H9 (cell line): ENCODE data around the gene ZNF606. TPM values are rescaled to one million over a fixed set of nuclear protein-coding genes. Genes with fewer than 3 reads are reported as not detected.

Experiments used
- DNase-seq: peaks from one replicate; pipeline ENCODE4 v3.0.0-alpha.2; 2017
- H2AFZ ChIP-seq: one replicate; pipeline ENCODE4 v1.6.1; 2013; ENCODE audit warnings: mild to moderate bottlenecking, low read length, control low read depth, moderate library complexity
- H2AK5ac ChIP-seq: 2 replicates; pipeline ENCODE4 v1.6.1; 2013; ENCODE audit warnings: low read length, control low read depth, mixed read lengths; ENCODE audit not compliant: insufficient read length
- H2BK120ac ChIP-seq: one replicate; pipeline ENCODE4 v1.6.1; 2013; ENCODE audit warnings: low read depth, mild to moderate bottlenecking, low read length, control low read depth, inconsistent platforms; ENCODE audit not compliant: poor library complexity, severe bottlenecking
- H2BK12ac ChIP-seq: 2 replicates; pipeline ENCODE4 v1.6.1; 2013; ENCODE audit warnings: low read length, control low read depth, mixed read lengths, low read depth; ENCODE audit not compliant: insufficient read length
- H2BK15ac ChIP-seq: 2 replicates; pipeline ENCODE4 v1.6.1; 2013; ENCODE audit warnings: low read depth, low read length, control low read depth
- H2BK20ac ChIP-seq: one replicate; pipeline ENCODE4 v1.6.1; 2013; ENCODE audit warnings: low read depth, mild to moderate bottlenecking, low read length, control low read depth, inconsistent platforms; ENCODE audit not compliant: poor library complexity, severe bottlenecking
- H2BK5ac ChIP-seq: 2 replicates; pipeline ENCODE4 v1.6.1; 2013; ENCODE audit warnings: low read length, control low read depth, mixed read lengths; ENCODE audit not compliant: insufficient read length
- H3K14ac ChIP-seq: 2 replicates; pipeline ENCODE4 v1.6.1; 2013; ENCODE audit warnings: low read length, control low read depth; ENCODE audit not compliant: insufficient read depth
- H3K18ac ChIP-seq: 2 replicates; pipeline ENCODE4 v1.6.1; 2013; ENCODE audit warnings: low read depth, mild to moderate bottlenecking, mixed read lengths, low read length, control low read depth; ENCODE audit not compliant: insufficient read length
- H3K23ac ChIP-seq: 2 replicates; pipeline ENCODE4 v1.6.1; 2013; ENCODE audit warnings: low read length, control low read depth, mixed read lengths, low read depth; ENCODE audit not compliant: insufficient read length
- H3K23me2 ChIP-seq: 2 replicates; pipeline ENCODE4 v1.6.1; 2013; ENCODE audit warnings: low read depth, mild to moderate bottlenecking, mixed read lengths, low read length, control low read depth; ENCODE audit not compliant: insufficient read length, poor library complexity, severe bottlenecking
- H3K27ac ChIP-seq: 2 replicates; pipeline ENCODE4 v1.5.1; 2013; ENCODE audit warnings: low read length, control low read depth, mixed read lengths, low read depth; ENCODE audit not compliant: insufficient read length
- H3K27me3 ChIP-seq: 2 replicates; pipeline ENCODE4 v1.6.1; 2013; ENCODE audit warnings: low read length, control low read depth, inconsistent platforms; ENCODE audit not compliant: insufficient read depth
- H3K4ac ChIP-seq: 2 replicates; pipeline ENCODE4 v1.6.1; 2013; ENCODE audit warnings: low read depth, mild to moderate bottlenecking, control low read depth, inconsistent platforms, low read length, moderate library complexity
- H3K4me1 ChIP-seq: 2 replicates; pipeline ENCODE4 v1.6.1; 2013; ENCODE audit warnings: low read length, control low read depth, inconsistent platforms; ENCODE audit not compliant: insufficient read depth
- H3K4me2 ChIP-seq: 2 replicates; pipeline ENCODE4 v1.6.1; 2013; ENCODE audit warnings: low read length, control low read depth, mixed read lengths; ENCODE audit not compliant: insufficient read length, insufficient read depth
- H3K56ac ChIP-seq: 2 replicates; pipeline ENCODE4 v1.6.1; 2013; ENCODE audit warnings: low read depth, mild to moderate bottlenecking, mixed read lengths, low read length, control low read depth; ENCODE audit not compliant: insufficient read length
- H3K79me1 ChIP-seq: 2 replicates; pipeline ENCODE4 v1.6.1; 2013; ENCODE audit warnings: low read depth, mild to moderate bottlenecking, moderate library complexity, low read length, control low read depth, inconsistent platforms; ENCODE audit not compliant: insufficient read depth, poor library complexity, severe bottlenecking
- H3K79me2 ChIP-seq: 2 replicates; pipeline ENCODE4 v1.6.1; 2013; ENCODE audit warnings: low read length, control low read depth, inconsistent platforms; ENCODE audit not compliant: insufficient read depth
- H3K9ac ChIP-seq: 2 replicates; pipeline ENCODE4 v1.6.1; 2013; ENCODE audit warnings: low read length, control low read depth, mixed read lengths; ENCODE audit not compliant: insufficient read length; ENCODE audit errors: extremely low read depth
- H3K9me3 ChIP-seq: one replicate; pipeline ENCODE4 v1.6.1; 2013; ENCODE audit warnings: low read depth, low read length, inconsistent platforms; ENCODE audit not compliant: control insufficient read depth
- H3T11ph ChIP-seq: one replicate; pipeline ENCODE4 v1.6.1; 2013; ENCODE audit warnings: mild to moderate bottlenecking, low read length, control low read depth, inconsistent platforms
- H4K20me1 ChIP-seq: one replicate; pipeline ENCODE4 v1.6.1; 2013; ENCODE audit not compliant: control insufficient read depth, insufficient read length, insufficient read depth
- H4K5ac ChIP-seq: 2 replicates; pipeline ENCODE4 v1.6.1; 2013; ENCODE audit warnings: low read depth, mild to moderate bottlenecking, mixed read lengths, low read length, control low read depth; ENCODE audit not compliant: insufficient read length
- H4K8ac ChIP-seq: replicated peaks from 2 replicates; pipeline ENCODE4 v1.6.1; 2013; ENCODE audit warnings: low read length, control low read depth, mixed read lengths, low read depth; ENCODE audit not compliant: insufficient read length
- H4K91ac ChIP-seq: 2 replicates; pipeline ENCODE4 v1.6.1; 2013; ENCODE audit warnings: low read depth, mild to moderate bottlenecking, moderate library complexity, mixed read lengths, low read length, control low read depth; ENCODE audit not compliant: insufficient read length
- H3K27ac Mint-ChIP-seq, 3 experiments: 2 replicates in 2 of 3; 3 replicates in 1 of 3; pipeline ENCODE4 v1.8.0; 2020 to 2021; ENCODE audit warnings: mixed read lengths in 3 of 3, mild to moderate bottlenecking in 1 of 3, moderate library complexity in 1 of 3
- H3K27me3 Mint-ChIP-seq: 2 replicates; pipeline ENCODE4 v1.8.0; 2021; ENCODE audit warnings: low read depth, mild to moderate bottlenecking, moderate library complexity, mixed read lengths
- H3K36me3 Mint-ChIP-seq, 3 experiments: 2 replicates in 2 of 3; 3 replicates in 1 of 3; pipeline ENCODE4 v1.8.0; 2020 to 2021; ENCODE audit warnings: low read depth in 3 of 3, mixed read lengths in 3 of 3; ENCODE audit not compliant: insufficient read depth in 1 of 3
- H3K4me1 Mint-ChIP-seq, 2 experiments: 2 replicates each; pipeline ENCODE4 v1.8.0; 2020; ENCODE audit warnings: mixed read lengths in 2 of 2
- H3K4me3 Mint-ChIP-seq, 2 experiments: 2 replicates in 1 of 2; 3 replicates in 1 of 2; pipeline ENCODE4 v1.8.0; 2020 to 2021; ENCODE audit warnings: mild to moderate bottlenecking in 2 of 2, mixed read lengths in 2 of 2, moderate library complexity in 1 of 2
- H3K9me3 Mint-ChIP-seq, 2 experiments: 2 replicates in 1 of 2; 3 replicates in 1 of 2; pipeline ENCODE4 v1.8.0; 2020; ENCODE audit warnings: mild to moderate bottlenecking in 2 of 2, mixed read lengths in 2 of 2, moderate library complexity in 1 of 2
- CTCF ChIP-seq: fragments of 200-600 bp; sonication (generic); conservative IDR thresholded peaks from 3 replicates; pipeline ENCODE4 v1.8.0; 2021; ENCODE audit warnings: antibody characterized with exemption, mild to moderate bottlenecking
- whole genome bisulfite sequencing: extraction: QIAGEN DNeasy Blood & Tissue Kit; methylation state at CpG from one replicate; pipeline ENCODE4 v1.1.7; 2013; ENCODE audit warnings: missing lambda C conversion rate, low lambda C conversion rate, mixed read lengths; ENCODE audit not compliant: insufficient read length; ENCODE audit errors: extremely low coverage; 5-methylcytosine and 5-hydroxymethylcytosine counted together
- total RNA-seq: library from RNA; stranded (reverse); gene quantifications from 2 replicates; pipeline ENCODE4 v1.2.1, GENCODE V29; 2021

The ZNF606 gene
- total RNA-seq, 1 experiment from 2014 or later: 13.4 TPM

GRCh38 chr19:57949296-57949695, 53.3 kb downstream of the ZNF606 start:
- TF ChIP-seq CTCF: no peak
- no CpG with 5 or more reads among the region's 24 CpGs for WGBS
- no peaks in the 10 kb centered on the region for H3K4me1 ChIP-seq
- no peak overlapping the region for H3K23ac ChIP-seq
- no peak overlapping the region for H4K91ac ChIP-seq
- no peak for DNase-seq
- H3K9me3 ChIP-seq: peaks cover 15% of the 10 kb centered on the region
- H3K27ac Mint-ChIP-seq: no peak overlapping the region
- no peak overlapping the region for H3K18ac ChIP-seq
- peaks cover 41 to 58% of the 10 kb centered on the region in 2 experiments for H3K9me3 Mint-ChIP-seq
- H2BK15ac ChIP-seq: no peak overlapping the region
- H2AK5ac ChIP-seq: no peak overlapping the region
- no peaks in the 10 kb centered on the region for H4K20me1 ChIP-seq
- no peak overlapping the region for H2BK5ac ChIP-seq
- peaks cover 8% of the 10 kb centered on the region; the same call in 1 of the 2 replicates for H3K27me3 Mint-ChIP-seq
- H3K56ac ChIP-seq: no peak overlapping the region
- no peak overlapping the region for H3K4ac ChIP-seq
- H3K4me2 ChIP-seq: no peak overlapping the region
- H2BK12ac ChIP-seq: no peak overlapping the region
- no peak overlapping the region for H2BK120ac ChIP-seq
- H3K79me2 ChIP-seq: peaks cover 23% of the 10 kb centered on the region
- H3K4me3 Mint-ChIP-seq: no peak overlapping the region
- no peak overlapping the region for H3K27ac ChIP-seq
- H2BK20ac ChIP-seq: no peak overlapping the region
- no peaks in the 10 kb centered on the region for H3K27me3 ChIP-seq
- H3K79me1 ChIP-seq: peaks cover 7% of the 10 kb centered on the region
- H2AFZ ChIP-seq: no peak overlapping the region
- no peak overlapping the region for H3K14ac ChIP-seq
- H4K5ac ChIP-seq: no peak overlapping the region
- H3K23me2 ChIP-seq: peaks cover 8% of the 10 kb centered on the region
- no peak overlapping the region for H3K9ac ChIP-seq
- H4K8ac ChIP-seq: no peak overlapping the region
- peaks cover 4 to 24% (median 14%) of the 10 kb centered on the region in 3 experiments for H3K36me3 Mint-ChIP-seq
- H3T11ph ChIP-seq: no peak overlapping the region
- H3K4me1 Mint-ChIP-seq: peaks cover 12 to 15% of the 10 kb centered on the region in 2 experiments
